ENCODE data around the gene HOXA5.

DNA sequence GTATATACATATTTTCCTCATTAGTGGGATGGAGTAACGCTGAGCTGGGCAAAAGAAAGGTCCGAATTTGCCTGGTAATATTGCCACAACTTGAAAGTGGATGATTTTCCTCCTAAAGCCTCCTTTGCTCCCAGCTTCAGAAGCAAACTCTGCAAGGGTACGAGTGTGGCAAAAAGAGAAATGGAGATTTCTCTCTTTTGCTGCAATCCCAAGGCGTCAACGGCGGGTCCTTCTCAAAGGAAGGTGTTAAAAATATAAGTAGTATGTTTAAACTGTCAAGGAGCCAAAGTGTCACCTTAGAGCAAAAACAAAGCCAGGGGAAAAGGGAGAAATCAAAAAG, 28.6 kb downstream of the HOXA5 start:
- TF ChIP-seq POLR2A (IDR thresholded peaks at IDR 0.05; ENCODE audit: low read depth, low read length) (no peak), POLR2AphosphoS5 (IDR thresholded peaks at IDR 0.05; ENCODE audit: low read depth, low read length) (no peak), TAF1 (IDR thresholded peaks at IDR 0.05; ENCODE audit: low read depth, low read length) (no peak), SPI1 (IDR thresholded peaks at IDR 0.05; ENCODE audit: low read depth, low read length) (no peak)

All from GM12891 (cell line).